HL-60 (cell line): ENCODE results near the gene RPGRIP1.

ENCODE experiments used
- DNase-seq, 2 experiments: peaks; one replicate each; pipeline ENCODE4 v3.0.0-alpha.2; 2010 to 2020; ENCODE audit warnings: low read depth in 1 of 2, low spot score in 1 of 2
- H3K27ac ChIP-seq: fragments of 250-450 bp; sonication (Bioruptor Pico); replicated peaks from 2 replicates; pipeline ENCODE4 v1.5.1; 2020; ENCODE audit warnings: mild to moderate bottlenecking, moderate library complexity
- H3K27me3 ChIP-seq: fragments of 250-450 bp; sonication (Bioruptor Pico); 2 replicates; pipeline ENCODE4 v1.5.1; 2021; ENCODE audit warnings: mild to moderate bottlenecking, moderate library complexity; ENCODE audit not compliant: insufficient read depth, poor library complexity, severe bottlenecking
- H3K4me3 ChIP-seq: replicated peaks from 2 replicates; pipeline ENCODE4 v1.5.1; 2011; ENCODE audit warnings: mild to moderate bottlenecking, control low read depth, low read length; ENCODE audit not compliant: insufficient read depth
- CTCF ChIP-seq: IDR thresholded peaks from one replicate; pipeline ENCODE4 v1.5.1; 2011; ENCODE audit warnings: low read length, control low read depth, inconsistent platforms; ENCODE audit not compliant: insufficient read depth
- GABPA ChIP-seq: IDR thresholded peaks from 2 replicates; pipeline ENCODE4 v1.6.1; 2012; ENCODE audit warnings: low read depth
- POLR2AphosphoS5 ChIP-seq: IDR thresholded peaks from 2 replicates; pipeline ENCODE4 v1.6.1; 2012; ENCODE audit warnings: low read depth
- REST ChIP-seq: IDR thresholded peaks from 2 replicates; pipeline ENCODE4 v1.6.1; 2012; ENCODE audit warnings: low read depth; ENCODE audit not compliant: insufficient replicate concordance
- SPI1 ChIP-seq: IDR thresholded peaks from 2 replicates; pipeline ENCODE4 v1.6.1; 2012; ENCODE audit warnings: low read depth, mild to moderate bottlenecking, borderline replicate concordance

RPGRIP1 gene

GRCh38 chr14:21308479-21309237, 28.8 kb downstream of the RPGRIP1 start:
- Histone ChIP-seq H3K27ac (peak overlapping the region; percentile 61), H3K4me3 (no peak overlapping the region), H3K27me3 (no peaks in the 10 kb centered on the region)
- DNase-seq = peak in 1 of 2 experiments; percentile 86
- TF ChIP-seq SPI1 = no peak
- no peak for TF ChIP-seq REST
- TF ChIP-seq POLR2AphosphoS5 = no peak
- TF ChIP-seq GABPA = no peak
- no peak for TF ChIP-seq CTCF

- Histone ChIP-seq H3K4me3 (no peak overlapping the region), H3K27ac (peak overlapping the region; percentile 61), H3K27me3 (no peaks in the 10 kb centered on the region)
- no peak for DNase-seq
- TF ChIP-seq SPI1 = no peak
- TF ChIP-seq REST = no peak
- TF ChIP-seq GABPA = no peak
- TF ChIP-seq CTCF = no peak
- no peak for TF ChIP-seq POLR2AphosphoS5
These were observed 29.4 kb downstream of the RPGRIP1 start for GRCh38 chr14:21309238-21309636.

DNA sequence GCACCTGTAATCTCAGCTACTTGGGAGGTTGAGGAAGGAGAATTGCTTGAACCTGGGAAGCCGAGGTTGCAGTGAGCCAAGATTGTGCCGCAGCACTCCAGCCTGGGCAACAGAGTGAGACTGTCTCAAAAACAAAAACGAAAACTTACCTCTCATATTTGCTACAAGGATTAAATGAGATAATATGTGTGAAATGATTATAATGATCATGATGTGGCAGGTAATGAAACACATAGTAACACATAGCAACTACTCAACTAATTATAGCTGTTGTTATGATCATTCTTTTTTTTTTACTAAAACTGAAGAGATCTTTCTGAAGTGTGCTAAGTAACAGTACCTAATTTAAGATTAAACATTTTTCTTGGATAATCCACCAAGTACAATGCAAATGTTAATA, 30.1 kb downstream of the RPGRIP1 start:
- Histone ChIP-seq H3K4me3 (no peak overlapping the region), H3K27ac (no peak overlapping the region), H3K27me3 (no peaks in the 10 kb centered on the region)
- TF ChIP-seq REST (no peak), POLR2AphosphoS5 (no peak), GABPA (no peak), SPI1 (no peak), CTCF (no peak)
- no peak for DNase-seq
